Lower leg skin (tissue), 3 donors: Measurements from ENCODE around the gene HYDIN.

Experiments
- POLR2A ChIP-seq, 2 donors: fragments of 450-650 bp; IDR thresholded peaks; one replicate each; pipeline ENCODE4 v1.6.1; 2016 to 2017; ENCODE audit warnings: antibody characterized with exemption in 2 of 2, mild to moderate bottlenecking in 1 of 2, moderate library complexity in 1 of 2
- TF ChIP-seq, protein P1 (sequence below), 3 donors: fragments of 450-650 bp; IDR thresholded peaks; one replicate each; pipeline ENCODE4 v1.5.1; 2016; ENCODE audit warnings: antibody characterized with exemption in 3 of 3, mild to moderate bottlenecking in 3 of 3, moderate library complexity in 2 of 3

DNA sequence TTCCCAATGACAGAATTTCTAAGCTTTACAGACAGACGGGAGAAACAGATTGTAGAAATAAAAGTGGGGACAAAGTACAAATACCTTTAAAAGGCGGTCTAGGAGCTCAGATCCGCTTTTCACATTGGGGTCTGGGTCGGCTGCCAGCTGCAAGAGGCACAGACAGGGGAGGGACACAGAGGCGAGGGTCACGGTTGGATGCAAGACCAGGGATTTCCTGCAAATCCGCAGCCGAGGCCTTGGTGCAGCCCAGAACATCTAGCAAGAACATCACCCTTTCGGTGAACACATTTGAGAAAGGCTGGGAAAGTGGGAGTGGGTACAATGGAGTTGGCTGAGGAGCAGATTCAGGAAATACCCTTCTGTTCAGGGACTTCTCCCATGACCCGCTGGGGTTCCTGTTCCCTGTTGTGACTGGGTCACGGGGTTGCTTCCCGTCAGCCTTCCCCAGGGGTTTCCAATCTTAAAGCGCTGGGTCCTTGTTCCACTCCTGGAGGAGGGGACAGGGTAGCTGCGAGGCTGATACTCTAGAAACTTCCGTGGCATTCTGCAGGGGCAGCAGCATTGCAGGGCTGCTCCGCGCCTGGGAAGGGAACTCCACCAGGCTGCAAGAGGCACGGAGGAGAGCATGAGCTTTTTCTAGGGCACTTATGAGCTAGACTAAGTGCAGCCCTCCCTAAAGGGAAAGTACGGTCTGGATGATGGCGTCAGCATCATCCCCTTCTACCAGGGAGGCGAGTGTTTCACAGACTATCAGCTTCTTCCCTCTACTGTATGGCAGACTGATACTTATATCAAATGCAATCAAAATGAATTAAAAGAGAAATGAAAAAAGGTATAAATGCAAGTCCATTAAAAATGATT is 445.6 kb downstream of the HYDIN start:
- no peak for TF ChIP-seq POLR2A (IDR thresholded peaks at IDR 0.05)
- TF ChIP-seq, protein P1, sequence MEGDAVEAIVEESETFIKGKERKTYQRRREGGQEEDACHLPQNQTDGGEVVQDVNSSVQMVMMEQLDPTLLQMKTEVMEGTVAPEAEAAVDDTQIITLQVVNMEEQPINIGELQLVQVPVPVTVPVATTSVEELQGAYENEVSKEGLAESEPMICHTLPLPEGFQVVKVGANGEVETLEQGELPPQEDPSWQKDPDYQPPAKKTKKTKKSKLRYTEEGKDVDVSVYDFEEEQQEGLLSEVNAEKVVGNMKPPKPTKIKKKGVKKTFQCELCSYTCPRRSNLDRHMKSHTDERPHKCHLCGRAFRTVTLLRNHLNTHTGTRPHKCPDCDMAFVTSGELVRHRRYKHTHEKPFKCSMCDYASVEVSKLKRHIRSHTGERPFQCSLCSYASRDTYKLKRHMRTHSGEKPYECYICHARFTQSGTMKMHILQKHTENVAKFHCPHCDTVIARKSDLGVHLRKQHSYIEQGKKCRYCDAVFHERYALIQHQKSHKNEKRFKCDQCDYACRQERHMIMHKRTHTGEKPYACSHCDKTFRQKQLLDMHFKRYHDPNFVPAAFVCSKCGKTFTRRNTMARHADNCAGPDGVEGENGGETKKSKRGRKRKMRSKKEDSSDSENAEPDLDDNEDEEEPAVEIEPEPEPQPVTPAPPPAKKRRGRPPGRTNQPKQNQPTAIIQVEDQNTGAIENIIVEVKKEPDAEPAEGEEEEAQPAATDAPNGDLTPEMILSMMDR (IDR thresholded peaks at IDR 0.05) = no peak
